LHCN-M2 (cell line): Measurements from ENCODE around the gene DVL3. TPM values are rescaled to one million over a fixed set of nuclear protein-coding genes. Genes with fewer than 3 reads are reported as not detected.

Source experiments
- DNase-seq: peaks from one replicate; pipeline ENCODE4 v3.0.0-alpha.2; 2012; ENCODE audit warnings: low read depth
- total RNA-seq: library from RNA; depleted of rRNA; stranded (reverse); fragments of >200 nt; gene quantifications from 2 replicates; pipeline ENCODE4 v1.2.3, GENCODE V29; 2014; rRNA removed

Gene DVL3
- total RNA-seq, 1 experiment from 2014 or later = 63.5 TPM

- no peak for DNase-seq
Observed at GRCh38 chr3:184209146-184209923, 54.2 kb downstream of the DVL3 start.

DNA sequence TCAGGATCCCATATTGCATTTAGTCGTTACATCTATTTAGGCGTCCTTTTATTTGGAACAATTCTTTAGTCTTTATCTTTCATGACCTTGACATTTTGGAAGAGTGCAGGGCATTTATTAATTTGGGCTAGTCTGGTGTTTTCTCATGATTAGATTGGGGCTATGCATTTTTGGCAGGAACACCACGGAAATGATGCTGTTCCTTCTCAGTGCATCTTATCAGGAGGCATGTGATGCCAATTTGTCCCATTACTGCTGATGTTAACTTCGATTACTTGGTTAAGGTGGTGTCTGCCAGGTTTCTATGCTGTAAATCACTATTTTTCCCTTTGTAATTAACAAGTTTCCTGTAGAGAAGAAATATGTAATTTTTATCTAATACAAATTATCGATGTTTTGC is 56.1 kb downstream of the DVL3 start:
- no peak for DNase-seq

- no peak for DNase-seq
Observed at GRCh38 chr3:184211718-184212117, 56.5 kb downstream of the DVL3 start.

DNA sequence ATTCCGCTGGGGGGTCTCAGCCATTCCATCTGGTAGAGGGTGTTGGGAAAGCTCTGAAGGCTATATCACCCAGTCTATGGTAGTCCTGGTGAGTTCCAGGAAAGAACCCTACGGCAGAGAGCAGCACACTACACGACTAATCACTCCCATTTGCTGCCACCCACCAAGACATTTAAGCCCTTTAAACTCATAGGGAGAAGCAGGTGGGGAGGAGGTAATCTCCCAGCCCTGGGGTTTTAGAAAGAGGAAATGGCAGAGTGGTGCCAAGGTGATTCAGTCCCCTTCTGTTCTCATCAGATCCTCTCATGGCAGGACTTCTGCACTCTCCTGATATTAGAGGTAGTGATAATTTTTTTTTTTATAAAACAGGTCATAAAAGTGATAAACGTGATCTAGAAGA is 63.6 kb downstream of the DVL3 start:
- no peak for DNase-seq

DNA sequence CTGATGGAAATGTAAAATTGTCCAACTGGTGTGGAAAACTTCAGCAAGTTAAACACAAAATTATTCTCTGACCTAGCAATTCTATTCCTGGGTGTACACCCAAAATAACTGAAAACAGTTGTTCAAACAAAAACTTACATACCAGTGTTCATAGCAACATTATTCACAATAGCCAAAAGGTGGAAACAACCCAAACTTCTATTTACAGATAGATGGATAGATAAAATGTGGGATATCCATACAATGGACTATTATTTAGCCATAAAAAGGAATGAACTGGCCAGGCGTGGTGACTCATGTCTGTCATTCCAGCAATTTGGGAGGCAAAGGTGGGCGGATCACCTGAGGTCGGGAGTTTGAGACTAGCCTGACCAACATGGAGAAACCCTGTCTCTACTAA is 67.3 kb downstream of the DVL3 start:
- DNase-seq = no peak

Other genes starting within 250 kb of the DVL3 start
- gene ABCC5, start 137.5 kb upstream of the DVL3 start, total RNA-seq = 18.9 and 26.7 TPM in 2 replicates
- gene HTR3D, start 123.6 kb upstream of the DVL3 start, total RNA-seq = not detected in 2 replicates
- not detected in 2 replicates for gene HTR3C, start 102.3 kb upstream of the DVL3 start, total RNA-seq
- not detected in 2 replicates for gene HTR3E, start 58.3 kb upstream of the DVL3 start, total RNA-seq
- 35.4 and 40.8 TPM in 2 replicates for gene EIF2B5, start 20.0 kb upstream of the DVL3 start, total RNA-seq
- gene AP2M1, start 19.5 kb downstream of the DVL3 start, total RNA-seq = 569 and 621 TPM in 2 replicates
- gene ABCF3, start 30.8 kb downstream of the DVL3 start, total RNA-seq = 34.8 and 45.4 TPM in 2 replicates
- not detected in 2 replicates for gene VWA5B2, start 74.2 kb downstream of the DVL3 start, total RNA-seq
- gene ALG3, start 93.6 kb downstream of the DVL3 start, total RNA-seq = 71.4 and 77.7 TPM in 2 replicates
- 2.9 and 5.2 TPM in 2 replicates for gene EEF1AKMT4, start 94.3 kb downstream of the DVL3 start, total RNA-seq
- gene CAMK2N2, start 106.2 kb downstream of the DVL3 start, total RNA-seq = 0.69 TPM in 1 of 2 replicates, not detected in the other
- not detected in 2 replicates for gene ECE2, start 120.6 kb downstream of the DVL3 start, total RNA-seq
- gene PSMD2, start 143.9 kb downstream of the DVL3 start, total RNA-seq = 623 and 688 TPM in 2 replicates
- 302 and 321 TPM in 2 replicates for gene EIF4G1, start 159.2 kb downstream of the DVL3 start, total RNA-seq
- gene FAM131A, start 182.2 kb downstream of the DVL3 start, total RNA-seq = 7.1 and 7.6 TPM in 2 replicates
- 4.4 and 5.9 TPM in 2 replicates for gene CLCN2, start 206.2 kb downstream of the DVL3 start, total RNA-seq
- gene POLR2H, start 206.3 kb downstream of the DVL3 start, total RNA-seq = 106 and 116 TPM in 2 replicates
- not detected in 2 replicates for gene THPO, start 222.8 kb downstream of the DVL3 start, total RNA-seq
- 0.11 and 1.7 TPM in 2 replicates for gene CHRD, start 224.7 kb downstream of the DVL3 start, total RNA-seq